Adrenal gland (tissue), 5 donors: ENCODE measurements around the gene CCDC9B.

ENCODE experiments used
- CTCF ChIP-seq, 6 experiments: fragments of 450-650 bp in 4 of 6; fragments of 200-600 bp in 2 of 6; sonication (generic) in 1 of 6; IDR thresholded peaks; 1 replicate in 5 of 6; 2 replicates in 1 of 6; pipeline versions ENCODE4 v1.5.1 to v1.8.0; 2016 to 2021; ENCODE audit warnings: antibody characterized with exemption in 6 of 6, mild to moderate bottlenecking in 2 of 6, moderate library complexity in 1 of 6
- POLR2A ChIP-seq, 2 donors: fragments of 450-650 bp; IDR thresholded peaks; one replicate each; pipeline ENCODE4 v1.6.1; 2017; ENCODE audit warnings: antibody characterized with exemption in 2 of 2, mild to moderate bottlenecking in 2 of 2, moderate library complexity in 1 of 2
- donor health status: DM: no; HTN: no; CAD: no.

- TF ChIP-seq CTCF (IDR thresholded peaks at IDR 0.05) (no peak), POLR2A (IDR thresholded peaks at IDR 0.05) (no peak)
Observed at GRCh38 chr15:40331637-40332036, 9.1 kb downstream of the CCDC9B start.
